ENCODE measurements around the gene PSENEN.

DNA sequence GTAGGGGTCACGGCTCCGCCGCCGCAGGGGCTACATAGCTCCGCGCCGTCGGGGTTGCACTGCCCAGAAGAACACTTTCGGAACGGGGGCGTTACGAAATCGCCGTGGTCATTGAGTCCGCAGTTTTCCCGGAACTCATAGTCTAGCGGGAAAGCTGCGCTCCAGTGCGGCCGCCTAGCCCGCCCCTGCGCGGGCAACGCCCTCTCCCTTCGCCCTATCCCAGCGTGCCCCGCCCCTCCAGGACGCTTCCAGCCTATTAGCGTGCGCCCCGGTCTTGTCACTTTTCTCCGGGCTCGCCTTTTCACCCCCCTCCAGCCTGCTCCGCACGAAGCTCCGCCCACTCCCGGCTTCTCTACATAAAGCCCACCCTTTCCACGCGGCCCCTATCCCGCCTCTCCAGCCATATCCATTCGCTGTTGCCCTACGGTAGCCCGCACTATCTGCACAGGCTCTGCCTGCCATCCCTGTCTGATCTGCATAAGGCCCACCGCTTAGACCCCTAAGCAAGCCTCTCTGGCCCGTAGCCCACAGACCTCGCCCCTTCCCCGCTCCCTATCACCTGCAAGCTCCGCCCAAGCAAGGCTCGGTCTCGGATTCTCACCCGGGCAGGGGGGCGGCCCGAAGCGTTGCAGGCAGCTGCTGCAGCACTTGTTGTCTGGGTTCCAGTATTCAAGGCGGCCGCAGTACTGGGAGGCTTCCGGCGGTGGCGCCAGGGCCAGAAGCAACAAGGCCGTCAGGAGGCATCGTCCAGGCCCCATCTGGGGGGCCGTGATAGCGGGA lies 4.8 kb upstream of the PSENEN start:
- TF ChIP-seq CTCF (IDR thresholded peaks at IDR 0.05; ENCODE audit: insufficient read depth, low read length, poor library complexity, severe bottlenecking), result no peak
- no peak for TF ChIP-seq EZH2phosphoT487 (conservative IDR thresholded peaks at IDR 0.05; ENCODE audit: low read length)
